Epithelial cell of esophagus (primary cell): ENCODE data around the gene AGBL1.

ENCODE experiments used
- DNase-seq: peaks from one replicate; pipeline ENCODE4 v3.0.0; 2010; ENCODE audit warnings: low read depth
- H3K4me3 ChIP-seq: 2 replicates; pipeline ENCODE4 v1.5.1; 2011; ENCODE audit warnings: mild to moderate bottlenecking, low read length, control low read depth
- CTCF ChIP-seq: IDR thresholded peaks from 2 replicates; pipeline ENCODE4 v1.5.1; 2011; ENCODE audit warnings: low read depth, mild to moderate bottlenecking, low read length, control low read depth, inconsistent platforms; ENCODE audit not compliant: insufficient read depth; ENCODE audit errors: missing control alignments

Gene AGBL1

GRCh38 chr15:86645925-86646500, 566.3 kb downstream of the AGBL1 start:
- H3K4me3 ChIP-seq, result peak overlapping the region; percentile 17
- no peak for TF ChIP-seq CTCF
- DNase-seq, result peak; percentile 88

GRCh38 chr15:86647810-86648440, 568.3 kb downstream of the AGBL1 start:
- DNase-seq, result no peak
- no peak for TF ChIP-seq CTCF
- no peak overlapping the region for H3K4me3 ChIP-seq

- no peak overlapping the region for H3K4me3 ChIP-seq
- DNase-seq, result no peak
- no peak for TF ChIP-seq CTCF
These were observed 569.6 kb downstream of the AGBL1 start for GRCh38 chr15:86649277-86649676.

- no peak overlapping the region for H3K4me3 ChIP-seq
- TF ChIP-seq CTCF, result no peak
- peak; percentile 40 for DNase-seq
These were observed 570.4 kb downstream of the AGBL1 start for GRCh38 chr15:86650094-86650493.

- TF ChIP-seq CTCF, result peak; percentile 4
- no peak for DNase-seq
- no peak overlapping the region for H3K4me3 ChIP-seq
These were observed 573.9 kb downstream of the AGBL1 start for GRCh38 chr15:86653344-86654197.

- TF ChIP-seq CTCF, result no peak
- no peak for DNase-seq
- no peak overlapping the region for H3K4me3 ChIP-seq
These were observed 574.8 kb downstream of the AGBL1 start for GRCh38 chr15:86654501-86654900.
